Ovary (tissue), 3 donors: ENCODE data around the gene COL5A1.

Experiments
- CTCF ChIP-seq, 3 donors: fragments of 450-650 bp in 2 of 3; fragments of 200-600 bp in 1 of 3; IDR thresholded peaks; one replicate each; pipeline versions ENCODE4 v1.5.1 to v1.8.0; 2016 to 2022; ENCODE audit warnings: antibody characterized with exemption in 3 of 3, mild to moderate bottlenecking in 1 of 3
- EP300 ChIP-seq: sonication (generic); formaldehyde crosslinking; IDR thresholded peaks from one replicate; pipeline ENCODE4 v1.6.1; 2017; ENCODE audit warnings: antibody characterized with exemption
- POLR2A ChIP-seq: fragments of 450-650 bp; IDR thresholded peaks from one replicate; pipeline ENCODE4 v1.6.1; 2017; ENCODE audit warnings: antibody characterized with exemption, mild to moderate bottlenecking, moderate library complexity
- donor health status: DM: no; HTN: no; CAD: no.

GRCh38 chr9:134891053-134891452 lies 249.4 kb downstream of the COL5A1 start:
- TF ChIP-seq CTCF (IDR thresholded peaks at IDR 0.05), result no peak
- TF ChIP-seq POLR2A, result no peak
- TF ChIP-seq EP300, result no peak
